OCI-M2 (cell line): ENCODE data around the gene CBFA2T2.

ENCODE experiments used
- DNase-seq: peaks from one replicate; lab custom pipeline; 2025; ENCODE audit not compliant: unreplicated experiment; lab: John Stamatoyannopoulos, UW

Gene CBFA2T2

GRCh38 chr20:33675136-33675959, 185.5 kb downstream of the CBFA2T2 start:
- DNase-seq, result no peak

GRCh38 chr20:33676121-33676520, 186.2 kb downstream of the CBFA2T2 start:
- no peak for DNase-seq

- DNase-seq, result no peak
These were observed 187.1 kb downstream of the CBFA2T2 start for GRCh38 chr20:33676652-33677645.

- no peak for DNase-seq
These were observed 188.3 kb downstream of the CBFA2T2 start for GRCh38 chr20:33677991-33678702.

- DNase-seq, result no peak
These were observed 190.0 kb downstream of the CBFA2T2 start for GRCh38 chr20:33679758-33680485.

- DNase-seq, result no peak
These were observed 190.8 kb downstream of the CBFA2T2 start for GRCh38 chr20:33680686-33681085.

GRCh38 chr20:33681288-33681687, 191.4 kb downstream of the CBFA2T2 start:
- no peak for DNase-seq

- no peak for DNase-seq
These were observed 191.9 kb downstream of the CBFA2T2 start for GRCh38 chr20:33681728-33682353.

GRCh38 chr20:33684533-33685327, 194.8 kb downstream of the CBFA2T2 start:
- DNase-seq, result no peak

GRCh38 chr20:33685328-33686099, 195.6 kb downstream of the CBFA2T2 start:
- no peak for DNase-seq

- DNase-seq, result peak; percentile 81
These were observed 196.4 kb downstream of the CBFA2T2 start, which contains the start of gene E2F1 for GRCh38 chr20:33686100-33686983. TSS of gene E2F1 (minus strand) at chr20:33686385. CDS start at chr20:33686264, 121 bp downstream.

- no peak for DNase-seq
These were observed 197.1 kb downstream of the CBFA2T2 start for GRCh38 chr20:33686984-33687366.

GRCh38 chr20:33687370-33687915, 197.5 kb downstream of the CBFA2T2 start:
- no peak for DNase-seq

- no peak for DNase-seq
These were observed 198.4 kb downstream of the CBFA2T2 start for GRCh38 chr20:33687993-33688937.

- peak; percentile 58 for DNase-seq
These were observed 199.1 kb downstream of the CBFA2T2 start for GRCh38 chr20:33688938-33689424.

- no peak for DNase-seq
These were observed 199.6 kb downstream of the CBFA2T2 start for GRCh38 chr20:33689493-33689892.
